Stimulated activated CD8-positive, alpha-beta memory T cell treated with anti-CD3 and anti-CD28 coated beads, Interleukin-12 subunit alpha, Interleukin-12 subunit beta, amount 100 ng/mL, for 4 hours (primary cell): ENCODE results near the gene RAD51B.
"Not testable (repeated sequence)": the region's sequence is repeated elsewhere in the genome, so short reads cannot be mapped to it uniquely, and the experiment has no call there.

ENCODE experiments used
- DNase-seq: peaks from one replicate; pipeline ENCODE4 v3.0.0-alpha.2; 2020; ENCODE audit warnings: low read depth

The RAD51B gene

GRCh38 chr14:67819563-67820421, at the start of gene RAD51B:
TSS of gene RAD51B (plus strand) at chr14:67819779.
- peak; percentile 69 for DNase-seq

- no peak for DNase-seq
These were observed 45.7 kb upstream of the RAD51B start for GRCh38 chr14:67773844-67774377.

- DNase-seq = no peak
These were observed 42.8 kb upstream of the RAD51B start for GRCh38 chr14:67776653-67777322.

- no peak for DNase-seq
These were observed 40.8 kb upstream of the RAD51B start for GRCh38 chr14:67778792-67779191.

GRCh38 chr14:67782090-67782489, 37.5 kb upstream of the RAD51B start:
- no peak for DNase-seq

GRCh38 chr14:67784244-67784823, 35.2 kb upstream of the RAD51B start:
- DNase-seq = no peak

GRCh38 chr14:67785270-67786109, 34.1 kb upstream of the RAD51B start:
- no peak for DNase-seq

GRCh38 chr14:67787673-67788072, 31.9 kb upstream of the RAD51B start:
- no peak for DNase-seq

- DNase-seq = no peak
These were observed 20.8 kb upstream of the RAD51B start for GRCh38 chr14:67798731-67799130.

- DNase-seq = no peak
These were observed 18.8 kb upstream of the RAD51B start for GRCh38 chr14:67800743-67801142.

GRCh38 chr14:67806246-67806645, 13.3 kb upstream of the RAD51B start:
- DNase-seq = no peak

GRCh38 chr14:67814821-67815220, 4.8 kb upstream of the RAD51B start:
- DNase-seq = no peak

- no peak for DNase-seq
These were observed 3.9 kb upstream of the RAD51B start for GRCh38 chr14:67815573-67816225.

GRCh38 chr14:67816326-67817002, 3.1 kb upstream of the RAD51B start, which contains the start of gene ZFYVE26:
TSS of gene ZFYVE26 (minus strand) at chr14:67816590. CDS start at chr14:67815963, 627 bp downstream.
- DNase-seq = peak; percentile 71

GRCh38 chr14:67817750-67818438, 1.7 kb upstream of the RAD51B start:
- DNase-seq = no peak

- not testable (repeated sequence) for DNase-seq
These were observed 1.1 kb upstream of the RAD51B start for GRCh38 chr14:67818476-67818875.

GRCh38 chr14:67820428-67820971, 921 bp downstream of the RAD51B start:
- no peak for DNase-seq

- DNase-seq = no peak
These were observed 1.5 kb downstream of the RAD51B start for GRCh38 chr14:67821121-67821520.

- no peak for DNase-seq
These were observed 11.5 kb downstream of the RAD51B start for GRCh38 chr14:67831113-67831512.

GRCh38 chr14:67833403-67833802, 13.8 kb downstream of the RAD51B start:
- DNase-seq = no peak
